Gastrocnemius medialis (tissue), 4 donors: Measurements from ENCODE around the gene MED22. TPM values are rescaled to one million over a fixed set of nuclear protein-coding genes. Genes with fewer than 3 reads are reported as not detected.

Source experiments
- ATAC-seq, 2 donors: fragments of 150-250 bp; one replicate each; pipeline ENCODE4 v1.9.1; 2016
- DNase-seq, 2 donors: peaks; one replicate each; pipeline ENCODE4 v3.0.0-alpha.2; 2019
- H3K27ac ChIP-seq, 4 donors: fragments of 200-600 bp; sonication (generic); 1 replicate in 1 of 4; 2 replicates in 3 of 4; pipeline ENCODE4 v1.5.1; 2016 to 2018; ENCODE audit warnings: mild to moderate bottlenecking in 2 of 4, moderate library complexity in 1 of 4
- H3K27me3 ChIP-seq, 3 donors: fragments of 200-600 bp; sonication (generic) in 2 of 3; 1 replicate in 1 of 3; 2 replicates in 2 of 3; pipeline versions ENCODE4 v1.5.1 to v1.6.0; 2016 to 2019; ENCODE audit warnings: mild to moderate bottlenecking in 1 of 3, moderate library complexity in 1 of 3
- H3K36me3 ChIP-seq, 2 donors: fragments of 200-600 bp; sonication (generic) in 1 of 2; one replicate each; pipeline ENCODE4 v1.5.1; 2017 to 2018
- H3K4me1 ChIP-seq, 2 donors: fragments of 200-600 bp; sonication (generic) in 1 of 2; one replicate each; pipeline ENCODE4 v1.5.1; 2016 to 2017; ENCODE audit warnings: mild to moderate bottlenecking in 2 of 2
- H3K4me3 ChIP-seq, 4 donors: fragments of 200-600 bp; sonication (generic) in 3 of 4; 1 replicate in 1 of 4; 2 replicates in 3 of 4; pipeline ENCODE4 v1.5.1; 2016 to 2019; ENCODE audit warnings: mild to moderate bottlenecking in 2 of 4
- H3K9me3 ChIP-seq, 3 donors: fragments of 200-600 bp; sonication (generic) in 2 of 3; 1 replicate in 1 of 3; 2 replicates in 2 of 3; pipeline ENCODE4 v1.5.1; 2016 to 2019
- POLR2A ChIP-seq, 2 donors: fragments of 450-650 bp; IDR thresholded peaks; one replicate each; pipeline ENCODE4 v1.6.1; 2017; ENCODE audit warnings: antibody characterized with exemption in 2 of 2, mild to moderate bottlenecking in 2 of 2, moderate library complexity in 2 of 2
- in situ Hi-C, 4 donors: fragments of 200-750 bp; cut with MboI; loops; one replicate each; pipeline versions ENCODE4 v1.15.0 to v1.8.0; 2017; ENCODE audit warnings: low sequenced_read_pairs in 4 of 4
- intact Hi-C: fragments of 100-400 bp; cut with DNase I; formaldehyde crosslinking; loops from one replicate; pipeline ENCODE4 v1.15.1; 2023; ENCODE audit warnings: low total_unique reads
- total RNA-seq, 4 donors: library from RNA; depleted of rRNA; stranded (reverse); fragments of >200 nt; gene quantifications; one replicate each; pipeline versions ENCODE4 v1.1.0 to v1.2.3, GENCODE V29; 2016
- TF ChIP-seq, protein P1 (sequence below), 5 experiments: fragments of 450-650 bp in 3 of 5; fragments of 200-600 bp in 2 of 5; sonication (generic) in 2 of 5; IDR thresholded peaks in 4 of 5; conservative IDR thresholded peaks in 1 of 5; 1 replicate in 4 of 5; 2 replicates in 1 of 5; pipeline ENCODE4 v1.5.1; 2016 to 2019; ENCODE audit warnings: antibody characterized with exemption in 5 of 5, mild to moderate bottlenecking in 3 of 5, moderate library complexity in 3 of 5

The MED22 gene
- total RNA-seq, 4 donors from 2014 or later: 8.5 to 23.4 (median 13.0) TPM

DNA sequence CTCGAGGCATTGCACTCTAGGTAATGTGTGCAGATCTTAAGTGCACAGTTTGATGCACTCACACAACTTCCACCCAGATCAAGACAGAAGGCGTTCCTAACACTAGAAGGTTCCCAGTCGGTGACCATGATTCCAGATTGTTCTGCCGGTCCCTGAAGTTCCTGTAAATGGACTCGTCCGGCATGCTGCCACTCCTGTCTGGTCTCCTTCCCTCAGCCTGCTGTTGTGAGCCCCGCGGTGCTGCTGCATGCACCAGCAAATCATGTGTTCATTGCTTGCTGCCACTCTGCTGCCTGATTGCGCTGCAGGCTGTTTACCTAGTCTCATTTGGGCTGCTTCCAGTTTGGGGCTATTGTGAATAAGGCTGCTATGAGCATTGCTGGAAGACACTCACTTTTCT lies 39.7 kb upstream of the MED22 start:
- H3K27me3 ChIP-seq: peaks cover 0 to 8% (median 0%) of the 10 kb centered on the region in 3 donors
- TF ChIP-seq, protein P1, sequence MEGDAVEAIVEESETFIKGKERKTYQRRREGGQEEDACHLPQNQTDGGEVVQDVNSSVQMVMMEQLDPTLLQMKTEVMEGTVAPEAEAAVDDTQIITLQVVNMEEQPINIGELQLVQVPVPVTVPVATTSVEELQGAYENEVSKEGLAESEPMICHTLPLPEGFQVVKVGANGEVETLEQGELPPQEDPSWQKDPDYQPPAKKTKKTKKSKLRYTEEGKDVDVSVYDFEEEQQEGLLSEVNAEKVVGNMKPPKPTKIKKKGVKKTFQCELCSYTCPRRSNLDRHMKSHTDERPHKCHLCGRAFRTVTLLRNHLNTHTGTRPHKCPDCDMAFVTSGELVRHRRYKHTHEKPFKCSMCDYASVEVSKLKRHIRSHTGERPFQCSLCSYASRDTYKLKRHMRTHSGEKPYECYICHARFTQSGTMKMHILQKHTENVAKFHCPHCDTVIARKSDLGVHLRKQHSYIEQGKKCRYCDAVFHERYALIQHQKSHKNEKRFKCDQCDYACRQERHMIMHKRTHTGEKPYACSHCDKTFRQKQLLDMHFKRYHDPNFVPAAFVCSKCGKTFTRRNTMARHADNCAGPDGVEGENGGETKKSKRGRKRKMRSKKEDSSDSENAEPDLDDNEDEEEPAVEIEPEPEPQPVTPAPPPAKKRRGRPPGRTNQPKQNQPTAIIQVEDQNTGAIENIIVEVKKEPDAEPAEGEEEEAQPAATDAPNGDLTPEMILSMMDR (IDR thresholded peaks at IDR 0.05 in 4 of 5, conservative IDR thresholded peaks at IDR 0.05 in 1 of 5): no peak
- TF ChIP-seq POLR2A (IDR thresholded peaks at IDR 0.05): no peak
- H3K9me3 ChIP-seq: no peaks in the 10 kb centered on the region
- no peak overlapping the region for H3K27ac ChIP-seq
- intact Hi-C loops: no loop called here
- ATAC-seq (no peak), DNase-seq (no peak)
- no peaks in the 10 kb centered on the region for H3K36me3 ChIP-seq
- in situ Hi-C loops: no loop called here
- no peaks in the 10 kb centered on the region for H3K4me1 ChIP-seq
- no peak overlapping the region for H3K4me3 ChIP-seq

DNA sequence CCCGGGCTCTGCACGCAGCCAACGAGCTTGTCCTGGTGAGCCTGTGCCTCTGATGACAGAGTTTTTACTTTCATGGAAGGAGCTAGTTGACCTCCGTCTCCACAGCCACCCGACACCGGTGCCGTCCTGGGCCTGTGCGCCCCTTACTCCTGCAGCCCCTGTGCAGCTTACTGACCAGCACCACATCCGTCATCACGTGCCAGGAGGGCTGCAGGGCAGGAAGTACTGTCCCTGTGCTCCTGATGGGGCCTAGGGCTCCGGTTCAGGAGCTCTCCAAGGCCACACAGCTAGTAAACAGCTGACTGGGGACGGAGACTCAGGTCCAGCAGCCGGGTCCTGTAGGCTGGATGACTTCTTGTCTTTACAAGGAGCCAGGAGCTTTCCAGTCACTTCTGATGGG lies 38.4 kb upstream of the MED22 start:
- in situ Hi-C loops: no loop called here
- TF ChIP-seq POLR2A (IDR thresholded peaks at IDR 0.05): no peak
- TF ChIP-seq, protein P1 (IDR thresholded peaks at IDR 0.05 in 4 of 5, conservative IDR thresholded peaks at IDR 0.05 in 1 of 5): no peak
- no peak for ATAC-seq

DNA sequence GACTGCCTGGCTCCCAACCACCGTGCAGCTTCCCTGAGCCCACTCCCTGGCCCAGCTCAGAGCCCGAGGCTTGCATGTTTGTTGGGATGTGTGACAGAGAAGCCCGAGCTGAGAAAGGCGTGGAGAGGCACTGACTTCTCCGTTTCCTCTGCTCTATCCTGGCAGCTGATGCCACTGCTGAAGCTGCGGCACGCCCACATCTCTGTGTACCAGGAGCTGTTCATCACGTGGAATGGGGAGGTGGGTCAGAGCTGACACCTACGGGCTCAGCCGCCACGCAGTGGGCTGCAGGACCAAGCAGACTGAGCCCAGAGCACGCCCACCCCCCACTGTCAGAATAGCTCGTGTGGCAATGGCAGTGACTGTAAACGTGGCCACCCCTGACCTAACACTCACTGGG lies 37.5 kb upstream of the MED22 start:
- TF ChIP-seq, protein P1 (IDR thresholded peaks at IDR 0.05 in 4 of 5, conservative IDR thresholded peaks at IDR 0.05 in 1 of 5): no peak
- TF ChIP-seq POLR2A (IDR thresholded peaks at IDR 0.05): no peak
- Histone ChIP-seq H3K4me3 (no peak overlapping the region), H3K27ac (no peak overlapping the region), H3K36me3 (no peaks in the 10 kb centered on the region), H3K4me1 (no peaks in the 10 kb centered on the region), H3K9me3 (no peaks in the 10 kb centered on the region), H3K27me3 (peaks cover 0 to 2% (median 0%) of the 10 kb centered on the region in 3 donors)
- in situ Hi-C loops: no loop called here
- DNase-seq (no peak), ATAC-seq (no peak)
- intact Hi-C loops: no loop called here

More for the DNA sequence above, 38.4 kb upstream of the MED22 start:
- intact Hi-C loops: no loop called here
- no peak for DNase-seq
- Histone ChIP-seq H3K27ac (no peak overlapping the region), H3K4me3 (no peak overlapping the region), H3K9me3 (no peaks in the 10 kb centered on the region), H3K27me3 (peaks cover 0 to 8% (median 0%) of the 10 kb centered on the region in 3 donors), H3K4me1 (no peaks in the 10 kb centered on the region), H3K36me3 (no peaks in the 10 kb centered on the region)

DNA sequence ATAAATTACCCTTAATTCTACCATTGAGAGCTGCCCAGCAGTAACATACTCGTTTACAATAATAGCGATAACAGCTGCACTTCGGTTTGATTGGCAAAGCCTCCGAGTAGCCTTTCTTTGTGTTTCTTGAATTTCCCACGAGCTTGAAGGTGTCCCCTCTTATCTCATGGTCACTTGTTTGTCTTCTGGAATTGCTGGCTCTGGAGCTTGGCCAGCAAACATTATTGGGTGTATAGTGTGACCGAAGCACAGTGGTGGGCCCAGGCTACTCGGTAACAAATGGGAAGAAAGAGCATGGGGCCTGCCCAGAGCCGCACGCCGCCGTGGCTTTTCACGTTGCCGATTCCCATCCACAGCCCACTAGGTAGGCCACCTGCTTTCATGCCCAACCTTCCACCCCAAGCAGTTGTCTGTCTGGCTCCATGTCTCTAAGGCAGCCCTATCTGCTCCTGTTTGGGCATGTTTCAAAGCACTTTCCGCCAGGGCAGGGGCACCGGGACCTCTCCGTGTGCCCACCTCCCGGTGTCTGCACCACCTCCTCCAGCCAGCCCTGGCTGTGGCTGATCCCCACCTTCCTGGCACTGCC lies 36.9 kb upstream of the MED22 start:
- intact Hi-C loops: no loop called here
- H3K9me3 ChIP-seq: no peaks in the 10 kb centered on the region

More for the DNA sequence above, 36.9 kb upstream of the MED22 start:
- ATAC-seq (no peak), DNase-seq (no peak)
- H3K36me3 ChIP-seq: no peaks in the 10 kb centered on the region
- H3K4me1 ChIP-seq: no peaks in the 10 kb centered on the region
- no peak overlapping the region for H3K27ac ChIP-seq
- no peaks in the 10 kb centered on the region for H3K27me3 ChIP-seq
- no peak for TF ChIP-seq POLR2A (IDR thresholded peaks at IDR 0.05)
- TF ChIP-seq, protein P1 (IDR thresholded peaks at IDR 0.05 in 4 of 5, conservative IDR thresholded peaks at IDR 0.05 in 1 of 5): no peak
- no peak overlapping the region for H3K4me3 ChIP-seq
- in situ Hi-C loops: no loop called here
